ENCODE data around the gene SLC25A43.
"Not testable (repeated sequence)": the region's sequence is repeated elsewhere in the genome, so short reads cannot be mapped to it uniquely, and the experiment has no call there.

SLC25A43 gene

GRCh38 chrX:119407681-119408080 is 8.5 kb downstream of the SLC25A43 start:
- in situ Hi-C loops (cut with MboI; ENCODE audit: low sequenced_read_pairs) = no loop called here

GRCh38 chrX:119410027-119410819 is 11.1 kb downstream of the SLC25A43 start:
- in situ Hi-C loops (cut with MboI; ENCODE audit: low sequenced_read_pairs) = no loop called here

GRCh38 chrX:119410854-119411253 is 11.7 kb downstream of the SLC25A43 start:
- in situ Hi-C loops (cut with MboI; ENCODE audit: low sequenced_read_pairs) = no loop called here

GRCh38 chrX:119411959-119412358 is 12.8 kb downstream of the SLC25A43 start:
- in situ Hi-C loops (cut with MboI; ENCODE audit: low sequenced_read_pairs) = no loop called here

- in situ Hi-C loops (cut with MboI; ENCODE audit: low sequenced_read_pairs) = no loop called here
Measured at GRCh38 chrX:119417376-119417775, 18.2 kb downstream of the SLC25A43 start.

- in situ Hi-C loops (cut with MboI; ENCODE audit: low sequenced_read_pairs) = no loop called here
Measured at GRCh38 chrX:119417842-119418241, 18.7 kb downstream of the SLC25A43 start.

DNA sequence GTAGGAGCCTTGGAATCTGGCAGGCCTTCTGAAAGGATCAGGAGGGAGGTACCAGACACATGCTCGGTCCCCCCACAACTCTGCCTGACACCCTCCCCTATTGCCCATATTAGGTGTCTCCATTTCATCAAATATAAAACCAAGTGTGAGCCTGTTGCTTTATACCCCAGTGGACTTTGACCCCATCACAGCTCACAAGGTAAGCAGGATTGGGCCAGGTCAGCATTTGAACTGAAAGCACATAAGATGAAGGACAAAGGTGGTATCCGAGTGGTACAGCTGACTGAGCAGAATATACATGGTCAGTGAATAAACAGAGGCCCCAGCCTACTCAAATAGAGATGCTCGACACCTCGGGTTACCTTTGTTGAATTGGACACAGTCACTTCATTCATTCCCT is 20.0 kb downstream of the SLC25A43 start:
- in situ Hi-C loops (cut with MboI; ENCODE audit: low sequenced_read_pairs) = no loop called here

- in situ Hi-C loops (cut with MboI; ENCODE audit: low sequenced_read_pairs) = no loop called here
Measured at GRCh38 chrX:119419898-119420297, 20.8 kb downstream of the SLC25A43 start.

GRCh38 chrX:119421016-119421705 is 22.0 kb downstream of the SLC25A43 start:
- in situ Hi-C loops (cut with MboI; ENCODE audit: low sequenced_read_pairs) = no loop called here

GRCh38 chrX:119423631-119424030 is 24.5 kb downstream of the SLC25A43 start:
- in situ Hi-C loops (cut with MboI; ENCODE audit: low sequenced_read_pairs) = no loop called here

DNA sequence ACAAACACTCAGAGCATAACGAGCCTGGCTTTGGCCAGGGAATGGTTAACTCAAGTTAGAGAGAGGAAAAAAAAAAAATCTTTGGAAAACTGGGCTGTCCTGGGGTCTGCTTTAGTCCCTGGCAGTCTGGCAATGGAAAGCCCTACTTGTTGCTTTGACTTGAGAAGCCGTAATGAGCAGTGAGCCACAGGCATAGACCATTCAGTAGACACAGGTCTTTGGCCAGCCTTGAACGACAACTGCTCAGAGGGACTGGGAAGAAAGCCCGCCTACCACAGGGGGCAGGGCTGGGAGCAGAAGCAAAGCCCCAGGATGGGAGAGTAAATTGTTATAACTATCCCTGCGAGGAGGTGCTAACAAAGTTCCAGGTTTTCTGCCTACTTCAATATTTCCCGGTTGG is 25.9 kb downstream of the SLC25A43 start:
- in situ Hi-C loops (cut with MboI; ENCODE audit: low sequenced_read_pairs) = no loop called here

- in situ Hi-C loops (cut with MboI; ENCODE audit: low sequenced_read_pairs) = no loop called here
Measured at GRCh38 chrX:119427024-119427794, 28.1 kb downstream of the SLC25A43 start.

GRCh38 chrX:119427795-119428185 is 28.7 kb downstream of the SLC25A43 start:
- in situ Hi-C loops (cut with MboI; ENCODE audit: low sequenced_read_pairs) = no loop called here

- in situ Hi-C loops (cut with MboI; ENCODE audit: low sequenced_read_pairs) = no loop called here
Measured at GRCh38 chrX:119429471-119429870, 30.3 kb downstream of the SLC25A43 start.

DNA sequence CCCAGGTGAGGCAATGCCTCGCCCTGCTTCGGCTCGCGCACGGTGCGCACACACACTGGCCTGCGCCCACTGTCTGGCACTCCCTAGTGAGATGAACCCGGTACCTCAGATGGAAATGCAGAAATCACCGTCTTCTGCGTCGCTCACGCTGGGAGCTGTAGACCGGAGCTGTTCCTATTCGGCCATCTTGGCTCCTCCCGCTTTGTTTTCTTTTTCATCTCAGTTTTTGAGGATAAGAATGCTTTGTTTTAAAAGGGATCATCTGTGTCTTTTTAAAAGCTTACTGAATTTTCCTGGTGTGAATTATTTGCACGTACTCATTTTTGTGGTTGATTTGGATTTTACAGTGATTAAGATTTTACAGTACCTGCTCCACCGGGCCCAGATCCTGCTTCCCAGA is 42.2 kb downstream of the SLC25A43 start:
- in situ Hi-C loops (cut with MboI; ENCODE audit: low sequenced_read_pairs) = not testable (repeated sequence)

DNA sequence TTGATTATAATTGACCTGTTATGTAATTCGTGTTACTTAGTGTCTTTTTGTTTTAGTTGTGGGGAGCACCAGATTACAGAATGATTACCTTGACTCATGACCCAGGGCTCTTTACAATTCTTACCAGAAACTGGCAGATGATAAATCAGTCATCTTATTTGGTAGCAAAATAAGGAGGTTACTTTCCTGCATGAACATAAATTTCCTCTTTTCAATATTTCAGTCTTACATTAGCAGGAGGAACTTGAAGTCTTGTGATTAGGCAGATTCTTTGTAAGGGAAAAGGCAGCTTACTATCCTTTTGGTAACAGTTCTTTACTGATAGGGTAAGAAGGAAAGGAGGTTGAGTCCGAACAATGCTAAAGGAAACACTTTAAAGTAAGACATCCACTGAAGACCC is 43.1 kb downstream of the SLC25A43 start:
- in situ Hi-C loops (cut with MboI; ENCODE audit: low sequenced_read_pairs) = no loop called here

DNA sequence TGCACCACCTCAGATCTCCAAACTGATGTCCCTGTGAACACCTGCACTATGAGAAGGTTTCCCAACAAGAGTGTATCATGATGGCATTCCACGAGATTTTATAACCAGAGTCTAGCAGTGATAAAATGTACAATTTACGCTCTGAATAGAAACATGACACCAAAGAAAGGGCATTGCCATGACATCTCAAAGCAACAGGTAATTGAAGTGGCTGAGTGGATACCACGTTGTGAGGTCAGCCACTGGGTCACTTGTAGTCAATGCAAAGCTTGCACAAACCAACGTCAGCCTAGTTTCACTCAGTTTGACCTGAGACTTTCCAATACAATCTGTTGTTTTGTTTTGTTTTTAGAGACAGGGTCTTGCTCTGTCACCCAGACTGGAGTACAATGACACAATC is 54.1 kb downstream of the SLC25A43 start:
- in situ Hi-C loops (cut with MboI; ENCODE audit: low sequenced_read_pairs) = no loop called here

GRCh38 chrX:119455264-119455663 is 56.1 kb downstream of the SLC25A43 start:
- in situ Hi-C loops (cut with MboI; ENCODE audit: low sequenced_read_pairs) = no loop called here

DNA sequence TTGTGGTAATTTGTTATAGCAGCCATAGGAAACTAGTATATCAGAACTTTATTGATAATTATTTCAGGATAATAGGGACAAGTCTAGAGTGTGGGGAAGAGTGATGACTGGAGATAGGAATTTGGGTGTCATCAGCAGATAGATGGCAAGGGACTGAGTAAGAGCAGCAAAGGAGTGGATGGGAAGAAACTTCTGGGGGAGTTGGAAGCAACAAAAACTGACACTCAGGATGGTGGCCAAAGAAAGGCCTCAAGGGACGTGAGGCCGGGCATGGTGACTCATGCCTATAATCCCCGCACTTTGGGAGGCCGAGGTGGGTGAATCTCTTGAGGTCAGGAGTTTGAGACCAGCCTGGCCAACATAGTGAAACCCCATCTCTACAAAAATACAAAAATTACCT is 60.0 kb downstream of the SLC25A43 start:
- in situ Hi-C loops (cut with MboI; ENCODE audit: low sequenced_read_pairs) = no loop called here

DNA sequence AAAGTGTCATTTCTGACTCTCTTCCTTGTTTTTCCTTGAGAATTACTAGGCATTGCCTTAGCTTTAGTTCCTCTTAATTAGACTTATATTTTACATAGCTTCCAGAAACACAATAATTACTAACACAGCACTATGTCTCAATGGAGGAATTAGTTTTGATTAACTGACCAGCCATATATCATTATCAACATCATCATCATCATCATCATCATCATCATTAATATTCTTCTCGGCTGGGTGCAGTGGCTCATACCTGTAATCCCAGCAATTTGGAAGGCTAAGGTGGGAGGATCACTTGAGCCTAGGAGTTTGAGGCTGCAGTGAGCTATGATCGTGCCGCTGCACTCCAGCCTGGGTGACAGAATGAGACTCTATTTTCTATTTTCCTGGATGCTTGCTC is 66.4 kb downstream of the SLC25A43 start:
- in situ Hi-C loops (cut with MboI; ENCODE audit: low sequenced_read_pairs) = no loop called here

GRCh38 chrX:119466970-119467369 is 67.8 kb downstream of the SLC25A43 start:
- in situ Hi-C loops (cut with MboI; ENCODE audit: low sequenced_read_pairs) = no loop called here

GRCh38 chrX:119467433-119467832 is 68.3 kb downstream of the SLC25A43 start:
- in situ Hi-C loops (cut with MboI; ENCODE audit: low sequenced_read_pairs) = no loop called here

All from HL-60/S4 (cell line).